GM23338 (cell line): ENCODE data around the gene PGLYRP2. TPM values are rescaled to one million over a fixed set of nuclear protein-coding genes. Genes with fewer than 3 reads are reported as not detected.
"Not testable (repeated sequence)": the region's sequence is repeated elsewhere in the genome, so short reads cannot be mapped to it uniquely, and the experiment has no call there.

Experiments
- ATAC-seq: fragments of 200-7000 bp; cut with Tn5 transposase; 3 replicates; pipeline ENCODE4 v1.9.1; 2020
- DNase-seq: peaks from one replicate; pipeline ENCODE4 v3.0.0-alpha.2; 2015; ENCODE audit warnings: low spot score
- H2AFZ ChIP-seq: fragments of 200-600 bp; sonication (generic); 2 replicates; pipeline ENCODE4 v1.8.0; 2016; ENCODE audit warnings: antibody characterized with exemption, mild to moderate bottlenecking, moderate library complexity
- H3F3A ChIP-seq: fragments of 200-600 bp; sonication (generic); replicated peaks from 2 replicates; pipeline ENCODE4 v1.8.0; 2017; ENCODE audit warnings: antibody characterized with exemption, mixed run types, low read depth
- H3K27ac ChIP-seq: fragments of 200-600 bp; sonication (generic); 2 replicates; pipeline ENCODE4 v1.6.1; 2016; ENCODE audit warnings: low read depth
- H3K27me3 ChIP-seq: fragments of 200-600 bp; sonication (generic); 2 replicates; pipeline ENCODE4 v1.8.0; 2016; ENCODE audit warnings: mild to moderate bottlenecking, mixed run types, moderate library complexity; ENCODE audit not compliant: insufficient read depth
- H3K36me3 ChIP-seq: fragments of 200-600 bp; sonication (generic); 2 replicates; pipeline ENCODE4 v1.8.0; 2016; ENCODE audit warnings: mild to moderate bottlenecking; ENCODE audit not compliant: insufficient read depth
- H3K4me1 ChIP-seq: fragments of 200-600 bp; sonication (generic); 2 replicates; pipeline ENCODE4 v1.8.0; 2016; ENCODE audit warnings: mild to moderate bottlenecking, moderate library complexity; ENCODE audit not compliant: insufficient read depth
- H3K4me2 ChIP-seq: fragments of 200-600 bp; sonication (generic); 2 replicates; pipeline ENCODE4 v1.7.1; 2017; ENCODE audit warnings: mixed run types
- H3K4me3 ChIP-seq: fragments of 200-600 bp; sonication (generic); 2 replicates; pipeline ENCODE4 v1.6.1; 2016; ENCODE audit warnings: mixed run types
- H3K79me2 ChIP-seq: fragments of 200-600 bp; sonication (generic); replicated peaks from 2 replicates; pipeline ENCODE4 v1.8.0; 2017; ENCODE audit warnings: mild to moderate bottlenecking; ENCODE audit not compliant: insufficient read depth
- H3K9me2 ChIP-seq: fragments of 200-600 bp; sonication (generic); 2 replicates; pipeline ENCODE4 v1.8.0; 2017; ENCODE audit not compliant: insufficient read depth
- H4K20me1 ChIP-seq: fragments of 200-600 bp; sonication (generic); replicated peaks from 2 replicates; pipeline ENCODE4 v1.8.0; 2017; ENCODE audit warnings: mild to moderate bottlenecking; ENCODE audit not compliant: insufficient read depth
- H3K27ac Mint-ChIP-seq: 2 replicates; pipeline ENCODE4 v1.8.0; 2020; ENCODE audit warnings: inconsistent platforms, mild to moderate bottlenecking, moderate library complexity, mixed read lengths
- H3K27me3 Mint-ChIP-seq: 3 replicates; pipeline ENCODE4 v1.8.0; 2022; ENCODE audit warnings: low read depth, mild to moderate bottlenecking, moderate library complexity, mixed read lengths, inconsistent platforms; ENCODE audit not compliant: insufficient read depth, poor library complexity
- H3K36me3 Mint-ChIP-seq: 3 replicates; pipeline ENCODE4 v1.8.0; 2021; ENCODE audit warnings: low read depth, mild to moderate bottlenecking, inconsistent platforms, moderate library complexity, mixed read lengths
- H3K4me1 Mint-ChIP-seq: 3 replicates; pipeline ENCODE4 v1.8.0; 2020; ENCODE audit warnings: mild to moderate bottlenecking, inconsistent platforms, mixed read lengths
- H3K4me3 Mint-ChIP-seq: 3 replicates; pipeline ENCODE4 v1.8.0; 2021; ENCODE audit warnings: moderate library complexity, mild to moderate bottlenecking, inconsistent platforms, mixed read lengths
- H3K9me3 Mint-ChIP-seq: 3 replicates; pipeline ENCODE4 v1.8.0; 2020; ENCODE audit warnings: moderate library complexity, mild to moderate bottlenecking, inconsistent platforms, mixed read lengths
- CREB1 ChIP-seq: fragments of 250-450 bp; sonication (Bioruptor Pico); IDR thresholded peaks from 2 replicates; pipeline ENCODE4 v1.5.0; 2020; ENCODE audit warnings: low read depth, mild to moderate bottlenecking, moderate library complexity
- EZH2 ChIP-seq: fragments of 200-600 bp; sonication (generic); IDR thresholded peaks from one replicate; pipeline ENCODE4 v1.8.0; 2017; ENCODE audit warnings: antibody characterized with exemption, mild to moderate bottlenecking, low read depth; ENCODE audit not compliant: unreplicated experiment
- EZH2phosphoT487 ChIP-seq: fragments of 200-600 bp; sonication (generic); IDR thresholded peaks from one replicate; pipeline ENCODE4 v1.8.1; 2018; ENCODE audit warnings: antibody characterized with exemption; ENCODE audit not compliant: unreplicated experiment
- JUNB ChIP-seq: IDR thresholded peaks from one replicate; pipeline ENCODE4 v1.6.1; 2016; ENCODE audit warnings: antibody characterized with exemption; ENCODE audit not compliant: unreplicated experiment
- POLR2AphosphoS5 ChIP-seq: IDR thresholded peaks from 2 replicates; pipeline ENCODE4 v1.6.1; 2016; ENCODE audit warnings: antibody characterized with exemption, low read depth
- ZNF114 ChIP-seq: fragments of 250-450 bp; sonication (Bioruptor Pico); IDR thresholded peaks from 2 replicates; pipeline ENCODE4 v1.5.0; 2020; ENCODE audit warnings: mild to moderate bottlenecking, moderate library complexity
- ZNF331 ChIP-seq: fragments of 250-450 bp; sonication (Bioruptor Pico); IDR thresholded peaks from 2 replicates; pipeline ENCODE4 v1.5.0; 2020; ENCODE audit warnings: low read depth, mild to moderate bottlenecking, moderate library complexity
- polyA plus RNA-seq: library from polyadenylated mRNA; unstranded; fragments of >200 nt; fragmentation: Nextera tagmentation; extraction: Ambion mirVana; gene quantifications from 2 replicates; pipeline ENCODE4 v1.2.1, GENCODE V29; 2016
- total RNA-seq: library from RNA; depleted of rRNA; stranded (reverse); fragments of >200 nt; shearing (Covaris generic); gene quantifications from 2 replicates; pipeline ENCODE4 v1.2.3, GENCODE V29; 2014
- TF ChIP-seq, protein P1 (sequence below), 2 experiments: fragments of 200-600 bp in 1 of 2; sonication (generic) in 1 of 2; conservative IDR thresholded peaks; 2 replicates each; pipeline versions ENCODE4 v1.5.1 to v1.6.1; 2016 to 2017; ENCODE audit warnings: antibody characterized with exemption in 2 of 2, low read depth in 2 of 2, mild to moderate bottlenecking in 2 of 2, moderate library complexity in 1 of 2
- TF ChIP-seq, protein P2 (sequence below): fragments of 250-450 bp; sonication (Bioruptor Pico); IDR thresholded peaks from 2 replicates; pipeline ENCODE4 v1.5.0; 2020; ENCODE audit warnings: mild to moderate bottlenecking, moderate library complexity
- TF ChIP-seq, protein P3 (sequence below): IDR thresholded peaks from one replicate; pipeline ENCODE4 v1.6.1; 2018; ENCODE audit warnings: antibody characterized with exemption; ENCODE audit not compliant: unreplicated experiment

PGLYRP2 gene
- total and polyA plus RNA-seq, 2 experiments from 2014 or later, result not detected

DNA sequence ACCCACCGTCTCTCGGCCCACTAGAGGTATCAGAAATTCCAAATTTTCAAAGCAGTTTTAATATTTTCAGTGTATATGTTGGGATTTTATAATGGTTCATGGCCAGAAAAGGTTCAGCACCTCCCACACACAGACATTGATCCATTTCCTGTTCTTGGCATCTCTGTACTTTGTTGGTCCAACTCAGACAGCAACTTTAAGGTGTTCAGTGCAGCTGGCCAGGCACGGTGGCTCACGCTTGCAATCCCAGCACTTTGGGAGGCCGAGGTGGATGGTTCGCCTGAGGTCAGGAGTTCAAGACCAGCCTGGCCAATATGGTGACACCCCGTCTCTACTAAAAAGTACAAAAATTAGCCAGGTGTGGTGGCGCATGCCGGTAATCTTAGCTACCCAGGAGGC, 35.9 kb upstream of the PGLYRP2 start:
- not testable (repeated sequence) for DNase-seq, H3K27me3 Mint-ChIP-seq, H2AFZ ChIP-seq, H3K4me1 ChIP-seq, H3F3A ChIP-seq, H4K20me1 ChIP-seq, H3K27me3 ChIP-seq, H3K36me3 ChIP-seq, H3K4me3 ChIP-seq, ATAC-seq, H3K79me2 ChIP-seq, H3K4me3 Mint-ChIP-seq, H3K4me1 Mint-ChIP-seq, H3K27ac Mint-ChIP-seq, H3K4me2 ChIP-seq, H3K27ac ChIP-seq, H3K9me2 ChIP-seq
- peaks cover 90% of the 10 kb centered on the region for H3K9me3 Mint-ChIP-seq
- peaks cover 34% of the 10 kb centered on the region for H3K36me3 Mint-ChIP-seq

DNA sequence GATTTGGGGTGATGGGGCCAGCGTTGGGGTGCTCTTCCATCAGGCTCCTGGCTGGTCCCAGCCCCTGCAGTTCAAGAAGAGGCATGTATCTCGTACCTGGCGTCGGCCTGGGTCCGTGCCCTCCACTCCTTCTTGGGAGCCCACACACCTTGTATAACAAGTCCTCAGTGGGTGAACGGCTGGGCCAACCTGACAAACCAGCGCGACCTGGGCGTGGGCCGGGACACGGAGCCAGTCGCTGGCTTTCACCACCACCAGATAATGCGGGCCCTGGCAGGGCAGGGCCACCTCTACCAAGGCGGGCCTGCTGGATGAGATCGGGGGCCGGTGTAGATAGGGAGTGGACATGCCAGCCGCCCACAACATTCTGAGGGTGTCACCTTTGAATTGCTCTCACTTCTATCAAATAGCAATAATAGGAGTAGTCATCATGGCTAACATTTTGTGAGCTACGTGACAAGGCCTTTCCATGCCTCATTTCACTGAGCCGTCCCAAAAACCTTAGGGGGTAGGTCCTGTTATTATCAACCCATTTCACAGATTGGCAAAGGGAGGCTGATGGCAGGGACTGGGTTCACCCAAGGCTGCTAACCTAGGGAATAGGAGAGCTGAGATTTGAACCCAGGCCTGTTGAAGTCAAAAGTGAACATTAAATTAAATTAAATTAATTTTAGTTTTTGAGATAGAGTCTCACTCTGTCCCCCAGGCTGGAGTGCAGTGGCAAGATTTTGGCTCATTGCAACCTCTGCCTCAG, 32.5 kb upstream of the PGLYRP2 start:
- DNase-seq, result no peak
- H3K36me3 Mint-ChIP-seq, result peaks cover 38% of the 10 kb centered on the region
- TF ChIP-seq, protein P1, sequence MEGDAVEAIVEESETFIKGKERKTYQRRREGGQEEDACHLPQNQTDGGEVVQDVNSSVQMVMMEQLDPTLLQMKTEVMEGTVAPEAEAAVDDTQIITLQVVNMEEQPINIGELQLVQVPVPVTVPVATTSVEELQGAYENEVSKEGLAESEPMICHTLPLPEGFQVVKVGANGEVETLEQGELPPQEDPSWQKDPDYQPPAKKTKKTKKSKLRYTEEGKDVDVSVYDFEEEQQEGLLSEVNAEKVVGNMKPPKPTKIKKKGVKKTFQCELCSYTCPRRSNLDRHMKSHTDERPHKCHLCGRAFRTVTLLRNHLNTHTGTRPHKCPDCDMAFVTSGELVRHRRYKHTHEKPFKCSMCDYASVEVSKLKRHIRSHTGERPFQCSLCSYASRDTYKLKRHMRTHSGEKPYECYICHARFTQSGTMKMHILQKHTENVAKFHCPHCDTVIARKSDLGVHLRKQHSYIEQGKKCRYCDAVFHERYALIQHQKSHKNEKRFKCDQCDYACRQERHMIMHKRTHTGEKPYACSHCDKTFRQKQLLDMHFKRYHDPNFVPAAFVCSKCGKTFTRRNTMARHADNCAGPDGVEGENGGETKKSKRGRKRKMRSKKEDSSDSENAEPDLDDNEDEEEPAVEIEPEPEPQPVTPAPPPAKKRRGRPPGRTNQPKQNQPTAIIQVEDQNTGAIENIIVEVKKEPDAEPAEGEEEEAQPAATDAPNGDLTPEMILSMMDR (conservative IDR thresholded peaks at IDR 0.05; ENCODE audit: low read depth in 2 of 2), result no peak
- TF ChIP-seq EZH2, result no peak
- TF ChIP-seq, protein P2, sequence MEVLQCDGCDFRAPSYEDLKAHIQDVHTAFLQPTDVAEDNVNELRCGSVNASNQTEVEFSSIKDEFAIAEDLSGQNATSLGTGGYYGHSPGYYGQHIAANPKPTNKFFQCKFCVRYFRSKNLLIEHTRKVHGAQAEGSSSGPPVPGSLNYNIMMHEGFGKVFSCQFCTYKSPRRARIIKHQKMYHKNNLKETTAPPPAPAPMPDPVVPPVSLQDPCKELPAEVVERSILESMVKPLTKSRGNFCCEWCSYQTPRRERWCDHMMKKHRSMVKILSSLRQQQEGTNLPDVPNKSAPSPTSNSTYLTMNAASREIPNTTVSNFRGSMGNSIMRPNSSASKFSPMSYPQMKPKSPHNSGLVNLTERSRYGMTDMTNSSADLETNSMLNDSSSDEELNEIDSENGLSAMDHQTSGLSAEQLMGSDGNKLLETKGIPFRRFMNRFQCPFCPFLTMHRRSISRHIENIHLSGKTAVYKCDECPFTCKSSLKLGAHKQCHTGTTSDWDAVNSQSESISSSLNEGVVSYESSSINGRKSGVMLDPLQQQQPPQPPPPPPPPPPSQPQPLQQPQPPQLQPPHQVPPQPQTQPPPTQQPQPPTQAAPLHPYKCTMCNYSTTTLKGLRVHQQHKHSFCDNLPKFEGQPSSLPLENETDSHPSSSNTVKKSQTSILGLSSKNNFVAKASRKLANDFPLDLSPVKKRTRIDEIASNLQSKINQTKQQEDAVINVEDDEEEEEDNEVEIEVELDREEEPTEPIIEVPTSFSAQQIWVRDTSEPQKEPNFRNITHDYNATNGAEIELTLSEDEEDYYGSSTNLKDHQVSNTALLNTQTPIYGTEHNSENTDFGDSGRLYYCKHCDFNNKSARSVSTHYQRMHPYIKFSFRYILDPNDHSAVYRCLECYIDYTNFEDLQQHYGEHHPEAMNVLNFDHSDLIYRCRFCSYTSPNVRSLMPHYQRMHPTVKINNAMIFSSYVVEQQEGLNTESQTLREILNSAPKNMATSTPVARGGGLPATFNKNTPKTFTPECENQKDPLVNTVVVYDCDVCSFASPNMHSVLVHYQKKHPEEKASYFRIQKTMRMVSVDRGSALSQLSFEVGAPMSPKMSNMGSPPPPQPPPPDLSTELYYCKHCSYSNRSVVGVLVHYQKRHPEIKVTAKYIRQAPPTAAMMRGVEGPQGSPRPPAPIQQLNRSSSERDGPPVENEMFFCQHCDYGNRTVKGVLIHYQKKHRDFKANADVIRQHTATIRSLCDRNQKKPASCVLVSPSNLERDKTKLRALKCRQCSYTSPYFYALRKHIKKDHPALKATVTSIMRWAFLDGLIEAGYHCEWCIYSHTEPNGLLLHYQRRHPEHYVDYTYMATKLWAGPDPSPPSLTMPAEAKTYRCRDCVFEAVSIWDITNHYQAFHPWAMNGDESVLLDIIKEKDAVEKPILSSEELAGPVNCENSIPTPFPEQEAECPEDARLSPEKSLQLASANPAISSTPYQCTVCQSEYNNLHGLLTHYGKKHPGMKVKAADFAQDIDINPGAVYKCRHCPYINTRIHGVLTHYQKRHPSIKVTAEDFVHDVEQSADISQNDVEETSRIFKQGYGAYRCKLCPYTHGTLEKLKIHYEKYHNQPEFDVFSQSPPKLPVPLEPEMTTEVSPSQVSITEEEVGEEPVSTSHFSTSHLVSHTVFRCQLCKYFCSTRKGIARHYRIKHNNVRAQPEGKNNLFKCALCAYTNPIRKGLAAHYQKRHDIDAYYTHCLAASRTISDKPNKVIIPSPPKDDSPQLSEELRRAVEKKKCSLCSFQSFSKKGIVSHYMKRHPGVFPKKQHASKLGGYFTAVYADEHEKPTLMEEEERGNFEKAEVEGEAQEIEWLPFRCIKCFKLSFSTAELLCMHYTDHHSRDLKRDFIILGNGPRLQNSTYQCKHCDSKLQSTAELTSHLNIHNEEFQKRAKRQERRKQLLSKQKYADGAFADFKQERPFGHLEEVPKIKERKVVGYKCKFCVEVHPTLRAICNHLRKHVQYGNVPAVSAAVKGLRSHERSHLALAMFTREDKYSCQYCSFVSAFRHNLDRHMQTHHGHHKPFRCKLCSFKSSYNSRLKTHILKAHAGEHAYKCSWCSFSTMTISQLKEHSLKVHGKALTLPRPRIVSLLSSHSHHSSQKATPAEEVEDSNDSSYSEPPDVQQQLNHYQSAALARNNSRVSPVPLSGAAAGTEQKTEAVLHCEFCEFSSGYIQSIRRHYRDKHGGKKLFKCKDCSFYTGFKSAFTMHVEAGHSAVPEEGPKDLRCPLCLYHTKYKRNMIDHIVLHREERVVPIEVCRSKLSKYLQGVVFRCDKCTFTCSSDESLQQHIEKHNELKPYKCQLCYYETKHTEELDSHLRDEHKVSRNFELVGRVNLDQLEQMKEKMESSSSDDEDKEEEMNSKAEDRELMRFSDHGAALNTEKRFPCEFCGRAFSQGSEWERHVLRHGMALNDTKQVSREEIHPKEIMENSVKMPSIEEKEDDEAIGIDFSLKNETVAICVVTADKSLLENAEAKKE, result no peak
- TF ChIP-seq CREB1 (CRISPR knock-in tag), result no peak
- TF ChIP-seq JUNB, result no peak
- TF ChIP-seq, protein P3, sequence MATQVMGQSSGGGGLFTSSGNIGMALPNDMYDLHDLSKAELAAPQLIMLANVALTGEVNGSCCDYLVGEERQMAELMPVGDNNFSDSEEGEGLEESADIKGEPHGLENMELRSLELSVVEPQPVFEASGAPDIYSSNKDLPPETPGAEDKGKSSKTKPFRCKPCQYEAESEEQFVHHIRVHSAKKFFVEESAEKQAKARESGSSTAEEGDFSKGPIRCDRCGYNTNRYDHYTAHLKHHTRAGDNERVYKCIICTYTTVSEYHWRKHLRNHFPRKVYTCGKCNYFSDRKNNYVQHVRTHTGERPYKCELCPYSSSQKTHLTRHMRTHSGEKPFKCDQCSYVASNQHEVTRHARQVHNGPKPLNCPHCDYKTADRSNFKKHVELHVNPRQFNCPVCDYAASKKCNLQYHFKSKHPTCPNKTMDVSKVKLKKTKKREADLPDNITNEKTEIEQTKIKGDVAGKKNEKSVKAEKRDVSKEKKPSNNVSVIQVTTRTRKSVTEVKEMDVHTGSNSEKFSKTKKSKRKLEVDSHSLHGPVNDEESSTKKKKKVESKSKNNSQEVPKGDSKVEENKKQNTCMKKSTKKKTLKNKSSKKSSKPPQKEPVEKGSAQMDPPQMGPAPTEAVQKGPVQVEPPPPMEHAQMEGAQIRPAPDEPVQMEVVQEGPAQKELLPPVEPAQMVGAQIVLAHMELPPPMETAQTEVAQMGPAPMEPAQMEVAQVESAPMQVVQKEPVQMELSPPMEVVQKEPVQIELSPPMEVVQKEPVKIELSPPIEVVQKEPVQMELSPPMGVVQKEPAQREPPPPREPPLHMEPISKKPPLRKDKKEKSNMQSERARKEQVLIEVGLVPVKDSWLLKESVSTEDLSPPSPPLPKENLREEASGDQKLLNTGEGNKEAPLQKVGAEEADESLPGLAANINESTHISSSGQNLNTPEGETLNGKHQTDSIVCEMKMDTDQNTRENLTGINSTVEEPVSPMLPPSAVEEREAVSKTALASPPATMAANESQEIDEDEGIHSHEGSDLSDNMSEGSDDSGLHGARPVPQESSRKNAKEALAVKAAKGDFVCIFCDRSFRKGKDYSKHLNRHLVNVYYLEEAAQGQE, result no peak
- TF ChIP-seq POLR2AphosphoS5, result no peak
- no peak for TF ChIP-seq ZNF114
- TF ChIP-seq ZNF331 (CRISPR knock-in tag), result no peak
- TF ChIP-seq EZH2phosphoT487, result no peak

More for the DNA sequence above, 32.5 kb upstream of the PGLYRP2 start:
- Mint-ChIP-seq H3K27ac (no peak overlapping the region), H3K4me1 (no peaks in the 10 kb centered on the region), H3K27me3 (peaks cover 8% of the 10 kb centered on the region), H3K9me3 (peaks cover 87% of the 10 kb centered on the region), H3K4me3 (no peak overlapping the region)
- no peak for ATAC-seq
- peaks cover 10% of the 10 kb centered on the region; the same call in 1 of the 2 replicates for H3K27me3 ChIP-seq
- H3K4me3 ChIP-seq, result no peak overlapping the region
- no peak overlapping the region for H3K4me2 ChIP-seq
- H3F3A ChIP-seq, result no peaks in the 10 kb centered on the region
- H3K36me3 ChIP-seq, result no peaks in the 10 kb centered on the region
- H3K27ac ChIP-seq, result no peak overlapping the region
- no peaks in the 10 kb centered on the region for H3K4me1 ChIP-seq
- no peak overlapping the region for H2AFZ ChIP-seq
- H3K79me2 ChIP-seq, result no peaks in the 10 kb centered on the region
- H3K9me2 ChIP-seq, result no peaks in the 10 kb centered on the region
- H4K20me1 ChIP-seq, result no peaks in the 10 kb centered on the region
